Choroid plexus epithelial cell (primary cell): ENCODE results near the gene SLC6A19.
A peak's percentile ranks its signal among the peaks of the same experiment; 100 is the strongest.
"Not testable (repeated sequence)": the region's sequence is repeated elsewhere in the genome, so short reads cannot be mapped to it uniquely, and the experiment has no call there.

ENCODE experiments used
- DNase-seq: peaks from one replicate; pipeline ENCODE4 v3.0.0-alpha.2; 2010; ENCODE audit warnings: low read depth
- H3K4me3 ChIP-seq: 2 replicates; pipeline ENCODE4 v1.5.1; 2011; ENCODE audit warnings: low read depth, mild to moderate bottlenecking, control low read depth, low read length, moderate library complexity
- CTCF ChIP-seq: conservative IDR thresholded peaks from 2 replicates; pipeline ENCODE4 v1.5.1; 2011; ENCODE audit warnings: low read depth, mild to moderate bottlenecking, control low read depth, inconsistent platforms, low read length, moderate library complexity

SLC6A19 gene

GRCh38 chr5:1259806-1260480 lies 58.5 kb downstream of the SLC6A19 start:
- TF ChIP-seq CTCF, result no peak
- no peak overlapping the region for H3K4me3 ChIP-seq

GRCh38 chr5:1261643-1262042 lies 60.2 kb downstream of the SLC6A19 start:
- no peak overlapping the region for H3K4me3 ChIP-seq
- TF ChIP-seq CTCF, result no peak
- no peak for DNase-seq

More at GRCh38 chr5:1259806-1260480, 58.5 kb downstream of the SLC6A19 start:
- no peak for DNase-seq

GRCh38 chr5:1262381-1262780 lies 61.0 kb downstream of the SLC6A19 start:
- DNase-seq, result peak; percentile 11
- TF ChIP-seq CTCF, result no peak
- no peak overlapping the region for H3K4me3 ChIP-seq

GRCh38 chr5:1264211-1264610 lies 62.8 kb downstream of the SLC6A19 start:
- no peak for TF ChIP-seq CTCF
- H3K4me3 ChIP-seq, result no peak overlapping the region
- no peak for DNase-seq

- no peak for TF ChIP-seq CTCF
- H3K4me3 ChIP-seq, result no peak overlapping the region
- DNase-seq, result no peak
These were observed 63.6 kb downstream of the SLC6A19 start for GRCh38 chr5:1265026-1265425.

GRCh38 chr5:1265461-1266455 lies 64.4 kb downstream of the SLC6A19 start:
- H3K4me3 ChIP-seq, result no peak overlapping the region
- DNase-seq, result no peak
- no peak for TF ChIP-seq CTCF

- no peak for DNase-seq
- no peak for TF ChIP-seq CTCF
- no peak overlapping the region for H3K4me3 ChIP-seq
These were observed 65.4 kb downstream of the SLC6A19 start for GRCh38 chr5:1266791-1267190.

- not testable (repeated sequence) for H3K4me3 ChIP-seq, DNase-seq
These were observed 66.1 kb downstream of the SLC6A19 start for GRCh38 chr5:1267464-1267863.
